LoVo (cell line): Measurements from ENCODE around the gene KCNIP1.

Source experiments
- DNase-seq: peaks from one replicate; pipeline ENCODE4 v3.0.0-alpha.2; 2016; ENCODE audit warnings: low spot score

The KCNIP1 gene

GRCh38 chr5:170642066-170642735 is 138.4 kb downstream of the KCNIP1 start:
- DNase-seq = no peak

DNA sequence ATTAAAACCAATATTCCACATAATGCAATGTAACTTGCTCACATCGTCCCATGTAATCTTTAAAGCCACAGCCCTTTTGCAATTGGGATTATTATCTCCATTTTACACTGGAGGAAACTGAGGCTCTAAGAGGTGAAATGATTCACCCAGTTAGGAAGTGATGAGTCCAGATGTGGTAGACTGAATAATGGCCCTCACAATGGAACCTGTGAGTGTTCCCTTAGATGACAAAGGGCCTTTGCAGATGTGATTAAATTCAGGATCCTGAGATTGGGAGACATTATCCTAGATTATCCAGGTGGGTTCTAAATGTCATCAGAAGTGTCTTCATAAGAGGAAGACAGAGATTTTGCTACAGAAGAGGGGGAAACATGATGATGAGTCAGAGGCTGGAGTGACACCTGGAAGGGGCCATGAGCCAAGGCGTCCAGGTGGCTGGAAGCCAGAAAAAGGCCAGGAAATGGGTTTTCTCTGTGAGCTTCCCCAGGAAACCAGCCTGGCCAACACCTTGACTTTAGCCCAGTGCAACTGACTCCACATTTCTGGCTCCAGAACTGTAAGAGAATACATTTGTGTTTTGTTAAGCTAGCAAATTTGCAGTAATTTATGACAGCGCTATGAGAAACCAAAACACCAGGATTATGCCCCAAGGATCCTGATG is 139.1 kb downstream of the KCNIP1 start:
- no peak for DNase-seq

DNA sequence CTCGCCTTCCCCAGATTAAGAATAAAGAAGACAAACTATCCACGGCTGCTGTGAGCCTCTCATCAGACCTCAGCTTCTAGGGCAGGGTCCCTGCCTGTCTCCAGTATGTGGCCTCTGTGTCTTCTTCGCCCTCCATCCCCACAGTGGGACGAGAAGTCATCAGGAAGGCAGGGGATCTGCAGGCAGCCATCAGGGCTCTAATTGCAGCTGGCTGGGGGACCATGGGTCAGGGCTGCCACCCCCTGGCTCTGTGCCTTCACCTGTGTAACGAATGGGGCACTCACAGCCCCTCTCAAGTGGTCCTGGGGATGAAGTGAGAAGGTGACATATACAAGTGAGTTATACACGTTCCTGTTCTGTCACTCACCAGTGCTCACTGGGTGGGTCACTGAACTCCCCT is 139.8 kb downstream of the KCNIP1 start:
- no peak for DNase-seq

- no peak for DNase-seq
Measured at GRCh38 chr5:170644501-170644900, 140.7 kb downstream of the KCNIP1 start.

DNA sequence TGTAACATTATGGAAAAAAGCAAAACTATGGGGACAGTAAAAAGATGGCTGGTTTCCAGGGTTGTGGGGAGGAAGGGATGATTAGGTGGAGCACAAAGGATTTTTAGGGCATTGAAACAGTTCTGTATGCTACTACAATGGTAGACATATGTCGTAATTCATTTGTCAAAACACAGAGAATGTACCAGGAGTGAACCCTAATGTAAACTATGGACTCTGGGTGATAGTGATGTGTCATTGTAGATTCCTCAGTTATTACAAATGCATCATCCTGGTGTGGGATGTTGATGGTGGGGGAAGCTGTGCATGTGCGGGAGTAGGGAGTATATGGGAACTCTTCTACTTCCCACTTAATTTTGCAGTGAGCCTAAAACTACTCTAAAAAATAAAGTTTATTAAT is 144.7 kb downstream of the KCNIP1 start:
- no peak for DNase-seq

DNA sequence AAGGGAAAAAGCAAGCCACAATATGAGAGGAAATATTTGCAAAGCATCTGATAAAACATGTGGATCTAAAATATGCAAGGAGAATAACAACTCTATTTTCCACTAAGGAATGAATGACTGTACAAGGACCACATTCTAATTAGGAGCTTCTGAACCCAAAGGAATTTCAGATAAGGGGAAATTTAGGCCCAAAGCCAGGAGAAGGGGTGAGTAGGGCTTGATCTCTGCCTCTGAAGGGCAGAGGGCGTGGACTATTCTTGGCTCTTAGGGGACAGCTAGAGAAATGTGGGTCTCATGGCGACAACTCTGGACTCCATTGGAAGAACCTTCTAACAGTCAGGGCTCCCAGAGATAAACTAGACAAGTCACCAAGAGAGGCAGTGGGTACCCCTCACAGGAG is 147.0 kb downstream of the KCNIP1 start:
- DNase-seq = no peak

GRCh38 chr5:170651604-170652277 is 147.9 kb downstream of the KCNIP1 start:
- DNase-seq = no peak

DNA sequence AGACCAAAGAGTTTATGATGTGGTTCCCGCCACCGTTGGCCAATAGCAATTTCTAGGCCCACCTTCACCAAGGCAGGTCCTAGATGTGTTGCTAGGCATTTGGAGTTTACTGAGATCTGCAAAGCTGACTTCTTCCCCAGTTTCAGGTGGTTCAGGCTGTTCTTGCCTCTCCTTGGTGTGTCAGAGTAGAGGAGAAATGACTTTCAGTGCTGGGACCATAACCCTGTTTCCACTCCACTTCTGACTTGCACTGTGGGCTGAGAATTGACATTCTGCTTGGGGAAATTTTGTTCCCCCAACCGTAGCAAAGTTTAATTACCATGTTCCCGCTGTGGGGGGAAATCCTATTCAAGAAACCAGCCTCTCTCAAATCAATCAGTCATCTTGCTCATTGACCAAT is 151.7 kb downstream of the KCNIP1 start:
- DNase-seq = no peak

GRCh38 chr5:170655920-170656319 is 152.1 kb downstream of the KCNIP1 start:
- no peak for DNase-seq

DNA sequence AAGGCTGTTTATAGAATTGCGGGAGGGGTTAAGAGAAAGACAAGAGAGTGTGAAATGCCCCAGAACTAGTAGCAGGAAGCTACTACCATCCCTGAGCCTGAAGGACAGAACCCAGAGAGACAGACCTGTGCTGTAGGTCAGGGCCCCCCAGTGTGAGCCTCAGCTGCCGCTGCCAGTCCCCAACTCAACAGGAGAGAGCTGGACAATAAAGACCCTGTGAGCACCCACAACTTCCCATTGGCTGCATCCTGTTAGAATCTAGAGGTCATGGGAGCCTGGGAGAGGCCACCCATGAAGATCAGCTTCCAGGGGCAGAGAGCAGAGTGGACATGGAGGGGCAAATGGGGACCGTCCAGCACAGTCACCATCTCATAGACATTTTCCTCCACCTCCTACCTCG is 152.5 kb downstream of the KCNIP1 start:
- no peak for DNase-seq

GRCh38 chr5:170660531-170660930 is 156.7 kb downstream of the KCNIP1 start:
- no peak for DNase-seq

DNA sequence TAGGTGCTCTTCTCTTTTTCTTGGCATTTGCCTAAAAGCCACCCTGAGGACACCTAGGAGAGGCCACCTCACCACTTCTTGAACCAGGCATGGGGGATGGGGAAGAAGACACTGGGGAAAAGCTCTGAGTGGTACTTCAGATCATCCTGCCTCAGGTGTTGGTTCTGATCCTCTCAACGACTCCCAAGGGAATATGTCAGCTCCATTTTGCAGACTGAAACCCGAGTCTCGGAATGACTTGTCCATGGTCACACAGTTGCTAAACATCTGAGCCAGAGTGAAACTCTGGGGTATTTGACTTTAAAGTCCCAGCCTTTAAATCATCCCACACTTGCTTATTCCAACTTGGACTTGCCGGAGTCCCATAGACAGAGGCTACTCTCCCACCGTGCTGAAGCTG is 159.1 kb downstream of the KCNIP1 start:
- no peak for DNase-seq

DNA sequence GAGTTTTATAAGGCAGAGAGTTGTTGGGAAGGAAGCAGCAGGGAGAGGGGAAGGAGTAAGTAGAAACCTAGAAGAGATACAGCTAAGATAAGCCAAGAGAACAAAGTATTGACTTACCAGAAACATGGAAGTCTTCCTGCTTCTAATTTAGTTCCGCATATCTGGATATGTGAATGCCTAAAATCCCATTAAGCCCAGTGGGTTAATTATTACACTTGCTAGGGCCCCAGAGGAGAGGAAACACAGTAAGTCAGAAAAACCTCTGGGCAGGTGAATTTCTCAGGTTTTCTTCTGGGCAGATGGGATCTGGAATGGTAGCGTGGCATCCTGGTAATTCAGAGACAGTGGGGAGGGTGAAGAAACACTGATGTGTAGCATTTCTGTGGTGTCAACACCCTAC is 175.0 kb downstream of the KCNIP1 start:
- no peak for DNase-seq

GRCh38 chr5:170681013-170681433 is 177.2 kb downstream of the KCNIP1 start:
- no peak for DNase-seq

DNA sequence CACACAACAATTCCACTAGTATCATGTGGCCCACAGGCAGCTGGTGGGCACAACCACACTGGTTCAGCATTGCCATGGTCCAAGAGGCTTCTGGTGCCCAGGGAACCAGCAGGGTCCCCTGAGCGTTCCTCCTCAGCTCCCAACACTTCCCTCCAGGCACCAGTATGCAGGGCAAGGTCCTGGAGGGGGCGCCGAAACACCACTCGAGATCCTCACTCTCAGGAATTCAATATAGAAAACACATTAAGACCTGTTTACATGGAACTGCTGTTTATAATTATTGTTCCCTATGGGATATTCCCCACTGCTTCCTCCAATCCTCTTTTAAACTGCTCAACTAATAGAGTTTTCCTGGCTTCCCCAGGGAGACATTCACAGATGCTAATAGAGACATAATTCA is 187.8 kb downstream of the KCNIP1 start:
- DNase-seq = no peak

DNA sequence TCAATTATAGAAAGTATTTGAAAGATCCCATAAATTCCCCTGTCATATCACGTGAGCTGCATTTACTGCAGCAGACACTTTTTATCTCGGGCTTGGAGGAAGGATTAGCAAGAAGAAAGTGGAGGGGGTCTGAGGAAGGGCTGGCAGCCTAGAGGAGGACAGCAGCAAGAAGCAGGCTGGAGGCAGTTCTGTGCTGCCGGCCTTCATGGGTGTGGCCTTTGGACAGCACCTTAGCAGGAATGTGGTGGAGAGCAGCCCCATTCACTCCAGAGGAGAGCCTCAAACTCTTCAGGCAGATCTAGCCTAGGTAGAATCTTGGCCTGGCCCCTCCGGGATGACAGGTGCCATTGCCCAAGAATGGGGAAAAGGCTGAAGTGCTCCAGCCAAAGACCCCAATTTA is 189.9 kb downstream of the KCNIP1 start:
- no peak for DNase-seq

DNA sequence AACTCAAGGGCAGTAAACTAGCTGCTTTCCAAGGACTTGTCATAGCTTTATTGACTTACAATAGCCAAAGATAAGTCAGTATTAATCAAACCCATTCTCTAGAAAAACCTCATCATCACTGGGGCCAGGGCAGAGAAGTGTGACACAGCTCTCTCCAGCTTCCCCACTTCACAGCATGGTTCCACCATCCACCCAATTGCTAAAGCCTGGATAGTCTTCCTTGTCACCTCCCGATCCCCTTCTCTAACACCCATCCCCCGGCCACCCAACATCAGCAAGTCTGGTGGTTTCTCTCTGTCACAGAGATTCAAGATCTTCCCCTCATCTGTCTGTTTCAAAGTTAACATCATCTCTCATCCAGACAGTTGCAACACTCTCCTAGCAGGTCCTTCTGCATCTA is 191.1 kb downstream of the KCNIP1 start:
- no peak for DNase-seq

DNA sequence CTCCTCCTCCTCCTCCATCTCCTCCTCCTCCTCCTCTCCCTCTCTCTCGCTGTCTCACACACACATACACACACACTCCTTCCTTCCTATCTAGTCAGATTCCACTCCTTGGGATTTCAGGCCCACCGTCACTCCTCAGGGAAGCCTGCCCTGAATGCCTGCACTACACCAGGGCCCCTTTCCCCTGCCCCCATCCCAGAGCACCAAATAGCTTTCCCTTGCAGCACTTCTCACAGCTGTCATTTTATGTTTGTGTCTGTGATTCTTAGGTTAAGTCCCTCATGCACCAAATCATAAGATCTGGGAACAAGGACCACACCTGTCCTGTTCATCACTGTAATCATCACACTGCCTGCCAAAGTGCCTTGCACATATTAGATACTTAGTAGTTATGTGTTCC is 193.2 kb downstream of the KCNIP1 start:
- DNase-seq = no peak

- DNase-seq = no peak
Measured at GRCh38 chr5:170700503-170700902, 196.7 kb downstream of the KCNIP1 start.

DNA sequence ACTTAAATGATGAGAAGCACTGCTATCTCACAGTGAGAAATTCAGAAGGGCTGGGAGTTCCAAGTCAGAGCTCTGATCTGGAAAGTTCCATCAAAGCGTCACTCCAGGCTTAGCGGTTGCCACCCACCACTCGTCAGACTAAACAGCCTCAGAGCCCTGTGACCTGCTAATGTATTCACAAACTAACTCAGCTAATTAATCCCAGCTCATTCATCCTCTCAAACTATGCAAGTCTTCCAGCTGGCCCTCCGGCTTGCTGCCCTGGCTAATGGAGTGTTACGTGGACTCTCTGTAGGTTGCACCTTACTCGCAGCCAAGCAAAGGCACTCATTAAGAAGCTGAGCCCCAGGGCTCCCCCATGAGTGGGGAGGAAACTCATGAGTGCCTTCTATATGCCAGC is 197.5 kb downstream of the KCNIP1 start:
- DNase-seq = no peak

DNA sequence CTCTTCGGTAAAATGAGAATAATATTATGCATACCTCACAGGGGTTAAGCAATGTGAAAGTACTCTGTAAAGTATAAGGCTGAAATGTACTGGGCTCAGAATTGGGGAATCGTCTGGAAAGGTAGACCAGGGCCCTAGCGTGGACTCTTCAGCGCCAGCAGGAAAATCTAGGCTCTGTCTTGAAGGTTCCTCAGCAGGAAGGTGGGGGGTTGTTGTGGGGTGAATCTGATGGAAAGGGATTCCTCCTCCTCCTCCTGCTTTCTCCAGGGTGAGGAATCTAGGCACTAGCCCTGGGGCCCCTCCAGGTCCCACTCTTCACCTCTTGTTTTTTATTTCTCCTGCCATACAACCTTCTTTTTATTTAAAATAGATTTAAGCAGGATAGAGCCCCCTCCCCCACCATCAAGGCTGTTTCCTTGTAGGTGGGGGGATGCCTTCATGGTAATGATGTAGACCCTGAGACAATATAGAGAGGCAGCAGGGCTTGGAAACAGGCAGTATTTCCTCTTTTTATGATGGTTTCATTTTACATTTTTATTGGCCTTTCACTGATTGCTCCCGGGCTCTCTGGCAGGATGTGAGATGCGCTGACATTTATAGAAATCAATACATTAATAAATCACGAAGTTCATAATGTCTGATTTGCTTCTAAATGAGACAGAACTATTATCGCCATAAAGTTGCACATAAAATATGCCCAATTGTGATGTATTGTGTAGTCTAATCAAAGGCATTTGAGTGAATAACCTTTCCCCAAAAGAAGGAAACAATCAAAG is 200.8 kb downstream of the KCNIP1 start:
- DNase-seq = no peak

DNA sequence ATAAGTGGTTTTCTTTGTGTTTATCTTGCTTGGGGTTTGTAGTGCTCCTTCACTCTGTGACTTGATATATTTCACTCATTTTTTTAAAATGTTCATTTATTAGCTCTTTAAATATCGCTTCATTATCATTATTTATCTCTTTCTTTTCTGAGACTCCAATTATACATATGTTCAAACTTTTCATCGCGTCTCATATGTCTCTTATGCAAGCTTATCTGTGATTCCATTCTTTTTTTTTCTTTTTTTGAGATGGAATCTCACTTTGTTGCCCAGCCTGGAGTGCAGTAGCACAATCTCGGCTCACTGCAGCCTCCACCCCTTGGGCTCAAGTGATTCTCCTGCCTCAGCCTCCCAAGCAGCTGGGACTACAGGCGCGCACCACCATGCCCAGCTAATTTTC is 205.8 kb downstream of the KCNIP1 start:
- DNase-seq = no peak

GRCh38 chr5:170711300-170711699 is 207.5 kb downstream of the KCNIP1 start:
- no peak for DNase-seq
